Uterus (tissue), 2 donors: ENCODE data around the gene P2RX5.

ENCODE experiments used
- CTCF ChIP-seq, 4 experiments: fragments of 200-600 bp in 2 of 4; fragments of 450-650 bp in 2 of 4; sonication (generic) in 2 of 4; IDR thresholded peaks; one replicate each; pipeline ENCODE4 v1.5.1; 2016 to 2019; ENCODE audit warnings: antibody characterized with exemption in 4 of 4, mild to moderate bottlenecking in 2 of 4, moderate library complexity in 1 of 4
- POLR2A ChIP-seq, 2 donors: fragments of 450-650 bp; IDR thresholded peaks; one replicate each; pipeline ENCODE4 v1.6.1; 2016; ENCODE audit warnings: antibody characterized with exemption in 2 of 2, mild to moderate bottlenecking in 1 of 2, moderate library complexity in 1 of 2

GRCh38 chr17:3681565-3681964, 14.4 kb downstream of the P2RX5 start:
- TF ChIP-seq CTCF (IDR thresholded peaks at IDR 0.05): no peak
- TF ChIP-seq POLR2A (IDR thresholded peaks at IDR 0.05): no peak
